Stimulated activated effector memory CD8-positive, alpha-beta T cell treated with anti-CD3 and anti-CD28 coated beads, Interleukin-12 subunit alpha, Interleukin-12 subunit beta, amount 100 ng/mL, for 72 hours (primary cell): ENCODE measurements around the gene TRIM28.
"Not testable (repeated sequence)": the region's sequence is repeated elsewhere in the genome, so short reads cannot be mapped to it uniquely, and the experiment has no call there.

Source experiments
- ATAC-seq: fragments of 150-1000 bp; cut with Tn5 transposase; 2 replicates; pipeline ENCODE4 v1.10.0; 2021
- DNase-seq, 2 donors: peaks; one replicate each; pipeline ENCODE4 v3.0.0; 2021 to 2022; ENCODE audit warnings: low spot score in 2 of 2
- H3K27ac Mint-ChIP-seq: one replicate; pipeline ENCODE4 v1.8.0; 2022; ENCODE audit warnings: mild to moderate bottlenecking, mixed read lengths
- H3K36me3 Mint-ChIP-seq: one replicate; pipeline ENCODE4 v1.8.0; 2022; ENCODE audit warnings: mild to moderate bottlenecking, mixed read lengths
- H3K4me1 Mint-ChIP-seq: one replicate; pipeline ENCODE4 v1.8.0; 2022; ENCODE audit warnings: mixed read lengths
- H3K4me3 Mint-ChIP-seq: one replicate; pipeline ENCODE4 v1.8.0; 2022; ENCODE audit warnings: mild to moderate bottlenecking, mixed read lengths
- H3K9me3 Mint-ChIP-seq: one replicate; pipeline ENCODE4 v1.8.0; 2022; ENCODE audit warnings: mixed read lengths

TRIM28 gene

GRCh38 chr19:58538257-58539168 lies 5.4 kb upstream of the TRIM28 start:
- Mint-ChIP-seq H3K4me1 (peaks cover 7% of the 10 kb centered on the region), H3K9me3 (no peaks in the 10 kb centered on the region), H3K36me3 (peaks cover 3% of the 10 kb centered on the region), H3K27ac (no peak overlapping the region), H3K4me3 (peak overlapping the region; percentile 66)
- peak; percentile 73 for ATAC-seq
- peak in 1 of 2 donors; percentile 72 for DNase-seq

- not testable (repeated sequence) for DNase-seq, ATAC-seq, H3K9me3 Mint-ChIP-seq, H3K36me3 Mint-ChIP-seq, H3K27ac Mint-ChIP-seq
- Mint-ChIP-seq H3K4me1 (peaks cover 14% of the 10 kb centered on the region), H3K4me3 (peak overlapping the region; percentile 66)
Observed at GRCh38 chr19:58539169-58539559, 4.7 kb upstream of the TRIM28 start.

GRCh38 chr19:58542641-58543372 lies 1.1 kb upstream of the TRIM28 start:
- H3K4me1 Mint-ChIP-seq, result peaks cover 38% of the 10 kb centered on the region
- H3K4me3 Mint-ChIP-seq, result peak overlapping the region; percentile 91
- not testable (repeated sequence) for H3K9me3 Mint-ChIP-seq, DNase-seq, ATAC-seq
- H3K27ac Mint-ChIP-seq, result peak overlapping the region; percentile 96
- H3K36me3 Mint-ChIP-seq, result peaks cover 45% of the 10 kb centered on the region

- peak overlapping the region; percentile 91 for H3K4me3 Mint-ChIP-seq
- no peaks in the 10 kb centered on the region for H3K9me3 Mint-ChIP-seq
- peaks cover 38% of the 10 kb centered on the region for H3K4me1 Mint-ChIP-seq
- H3K27ac Mint-ChIP-seq, result peak overlapping the region; percentile 96
- peaks cover 64% of the 10 kb centered on the region for H3K36me3 Mint-ChIP-seq
- DNase-seq (no peak), ATAC-seq (peak; percentile 64)
Observed at GRCh38 chr19:58544591-58545285, 874 bp downstream of the TRIM28 start.

- H3K4me1 Mint-ChIP-seq, result peaks cover 45% of the 10 kb centered on the region
- H3K9me3 Mint-ChIP-seq, result no peaks in the 10 kb centered on the region
- H3K4me3 Mint-ChIP-seq, result peak overlapping the region; percentile 91
- H3K27ac Mint-ChIP-seq, result peak overlapping the region; percentile 92
- ATAC-seq (no peak), DNase-seq (no peak)
- peaks cover 71% of the 10 kb centered on the region for H3K36me3 Mint-ChIP-seq
Observed at GRCh38 chr19:58545286-58546018, 1.6 kb downstream of the TRIM28 start.

GRCh38 chr19:58546019-58546530 lies 2.2 kb downstream of the TRIM28 start:
- Mint-ChIP-seq H3K9me3 (no peaks in the 10 kb centered on the region), H3K36me3 (peaks cover 77% of the 10 kb centered on the region), H3K4me3 (peak overlapping the region; percentile 91), H3K4me1 (peaks cover 52% of the 10 kb centered on the region), H3K27ac (peak overlapping the region; percentile 92)
- no peak for DNase-seq
- no peak for ATAC-seq

- DNase-seq (no peak), ATAC-seq (no peak)
- Mint-ChIP-seq H3K9me3 (no peaks in the 10 kb centered on the region), H3K4me3 (peak overlapping the region; percentile 91), H3K36me3 (peaks cover 93% of the 10 kb centered on the region), H3K27ac (no peak overlapping the region), H3K4me1 (peaks cover 56% of the 10 kb centered on the region)
Observed at GRCh38 chr19:58547323-58548312, 3.8 kb downstream of the TRIM28 start.

GRCh38 chr19:58548859-58549663 lies 5.2 kb downstream of the TRIM28 start:
- Mint-ChIP-seq H3K4me3 (no peak overlapping the region), H3K4me1 (peaks cover 61% of the 10 kb centered on the region), H3K27ac (no peak overlapping the region), H3K9me3 (no peaks in the 10 kb centered on the region), H3K36me3 (peaks cover 99% of the 10 kb centered on the region)
- ATAC-seq, result no peak
- peak in 1 of 2 donors; percentile 47 for DNase-seq

GRCh38 chr19:58549664-58550361 lies 5.9 kb downstream of the TRIM28 start:
- DNase-seq, result no peak
- Mint-ChIP-seq H3K36me3 (peaks cover 100% of the 10 kb centered on the region), H3K27ac (no peak overlapping the region), H3K4me3 (no peak overlapping the region), H3K4me1 (peaks cover 67% of the 10 kb centered on the region), H3K9me3 (no peaks in the 10 kb centered on the region)
- ATAC-seq, result no peak

- no peak overlapping the region for H3K4me3 Mint-ChIP-seq
- H3K36me3 Mint-ChIP-seq, result peaks cover 100% of the 10 kb centered on the region
- peaks cover 71% of the 10 kb centered on the region for H3K4me1 Mint-ChIP-seq
- DNase-seq (peak in 1 of 2 donors; percentile 50), ATAC-seq (no peak)
- no peaks in the 10 kb centered on the region for H3K9me3 Mint-ChIP-seq
- no peak overlapping the region for H3K27ac Mint-ChIP-seq
Observed at GRCh38 chr19:58550362-58551122, 6.7 kb downstream of the TRIM28 start.

GRCh38 chr19:58551123-58551497 lies 7.2 kb downstream of the TRIM28 start:
- Mint-ChIP-seq H3K4me1 (peaks cover 70% of the 10 kb centered on the region), H3K9me3 (no peaks in the 10 kb centered on the region), H3K4me3 (no peak overlapping the region), H3K36me3 (peaks cover 100% of the 10 kb centered on the region), H3K27ac (no peak overlapping the region)
- ATAC-seq, result no peak
- peak in 1 of 2 donors; percentile 47 for DNase-seq
